ENCODE measurements around the gene MOCS3.

MOCS3 gene

GRCh38 chr20:50959543-50960126 lies 1.0 kb downstream of the MOCS3 start:
- peak overlapping the region; percentile 88 for H3K4me3 ChIP-seq (ENCODE audit: low read depth, low read length)
- TF ChIP-seq MYC (IDR thresholded peaks at IDR 0.05; ENCODE audit: low read depth, low read length) (no peak), POLR2A (IDR thresholded peaks at IDR 0.05; ENCODE audit: extremely low read depth, insufficient read length) (no peak)
- TF ChIP-seq, protein P1, sequence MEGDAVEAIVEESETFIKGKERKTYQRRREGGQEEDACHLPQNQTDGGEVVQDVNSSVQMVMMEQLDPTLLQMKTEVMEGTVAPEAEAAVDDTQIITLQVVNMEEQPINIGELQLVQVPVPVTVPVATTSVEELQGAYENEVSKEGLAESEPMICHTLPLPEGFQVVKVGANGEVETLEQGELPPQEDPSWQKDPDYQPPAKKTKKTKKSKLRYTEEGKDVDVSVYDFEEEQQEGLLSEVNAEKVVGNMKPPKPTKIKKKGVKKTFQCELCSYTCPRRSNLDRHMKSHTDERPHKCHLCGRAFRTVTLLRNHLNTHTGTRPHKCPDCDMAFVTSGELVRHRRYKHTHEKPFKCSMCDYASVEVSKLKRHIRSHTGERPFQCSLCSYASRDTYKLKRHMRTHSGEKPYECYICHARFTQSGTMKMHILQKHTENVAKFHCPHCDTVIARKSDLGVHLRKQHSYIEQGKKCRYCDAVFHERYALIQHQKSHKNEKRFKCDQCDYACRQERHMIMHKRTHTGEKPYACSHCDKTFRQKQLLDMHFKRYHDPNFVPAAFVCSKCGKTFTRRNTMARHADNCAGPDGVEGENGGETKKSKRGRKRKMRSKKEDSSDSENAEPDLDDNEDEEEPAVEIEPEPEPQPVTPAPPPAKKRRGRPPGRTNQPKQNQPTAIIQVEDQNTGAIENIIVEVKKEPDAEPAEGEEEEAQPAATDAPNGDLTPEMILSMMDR (IDR thresholded peaks at IDR 0.05; ENCODE audit: low read depth, low read length) = no peak
- TF ChIP-seq, protein P2, sequence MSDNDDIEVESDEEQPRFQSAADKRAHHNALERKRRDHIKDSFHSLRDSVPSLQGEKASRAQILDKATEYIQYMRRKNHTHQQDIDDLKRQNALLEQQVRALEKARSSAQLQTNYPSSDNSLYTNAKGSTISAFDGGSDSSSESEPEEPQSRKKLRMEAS (IDR thresholded peaks at IDR 0.05; ENCODE audit: low read depth, low read length) = no peak
- no peak for DNase-seq (ENCODE audit: low read depth)

- DNase-seq (ENCODE audit: low read depth) = no peak
- TF ChIP-seq, protein P1 (IDR thresholded peaks at IDR 0.05; ENCODE audit: low read depth, low read length) = no peak
- TF ChIP-seq MYC (IDR thresholded peaks at IDR 0.05; ENCODE audit: low read depth, low read length) = no peak
- no peak for TF ChIP-seq POLR2A (IDR thresholded peaks at IDR 0.05; ENCODE audit: extremely low read depth, insufficient read length)
- TF ChIP-seq, protein P2 (IDR thresholded peaks at IDR 0.05; ENCODE audit: low read depth, low read length) = no peak
- H3K4me3 ChIP-seq (ENCODE audit: low read depth, low read length) = no peak overlapping the region
Observed at GRCh38 chr20:50967586-50967985, 9.0 kb downstream of the MOCS3 start.

DNA sequence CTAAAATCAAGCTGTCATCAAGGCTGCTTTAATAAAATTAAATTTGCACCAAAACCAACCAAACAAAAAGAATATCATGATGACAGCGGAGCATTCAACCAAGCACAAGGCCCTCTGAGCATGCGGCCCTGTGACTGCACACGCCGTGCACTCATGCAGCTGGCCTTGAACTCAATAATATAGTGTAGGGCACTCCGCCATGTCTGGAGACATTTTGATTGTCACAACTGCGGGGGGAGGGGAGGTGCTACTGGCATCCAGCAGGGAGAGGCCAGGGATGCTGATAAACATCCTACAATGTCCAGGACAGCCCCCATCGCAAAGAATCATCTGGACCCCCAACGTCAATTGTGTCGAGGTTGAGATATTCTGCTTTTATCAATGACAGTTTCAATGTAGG lies 9.7 kb downstream of the MOCS3 start:
- no peak overlapping the region for H3K4me3 ChIP-seq (ENCODE audit: low read depth, low read length)
- no peak for DNase-seq (ENCODE audit: low read depth)
- TF ChIP-seq MYC (IDR thresholded peaks at IDR 0.05; ENCODE audit: low read depth, low read length) = no peak
- TF ChIP-seq, protein P2 (IDR thresholded peaks at IDR 0.05; ENCODE audit: low read depth, low read length) = no peak
- no peak for TF ChIP-seq POLR2A (IDR thresholded peaks at IDR 0.05; ENCODE audit: extremely low read depth, insufficient read length)
- TF ChIP-seq, protein P1 (IDR thresholded peaks at IDR 0.05; ENCODE audit: low read depth, low read length) = no peak

GRCh38 chr20:50969435-50969834 lies 10.8 kb downstream of the MOCS3 start:
- TF ChIP-seq, protein P2 (IDR thresholded peaks at IDR 0.05; ENCODE audit: low read depth, low read length) = no peak
- TF ChIP-seq MYC (IDR thresholded peaks at IDR 0.05; ENCODE audit: low read depth, low read length) (no peak), POLR2A (IDR thresholded peaks at IDR 0.05; ENCODE audit: extremely low read depth, insufficient read length) (no peak)
- TF ChIP-seq, protein P1 (IDR thresholded peaks at IDR 0.05; ENCODE audit: low read depth, low read length) = no peak
- no peak for DNase-seq (ENCODE audit: low read depth)
- no peak overlapping the region for H3K4me3 ChIP-seq (ENCODE audit: low read depth, low read length)

DNA sequence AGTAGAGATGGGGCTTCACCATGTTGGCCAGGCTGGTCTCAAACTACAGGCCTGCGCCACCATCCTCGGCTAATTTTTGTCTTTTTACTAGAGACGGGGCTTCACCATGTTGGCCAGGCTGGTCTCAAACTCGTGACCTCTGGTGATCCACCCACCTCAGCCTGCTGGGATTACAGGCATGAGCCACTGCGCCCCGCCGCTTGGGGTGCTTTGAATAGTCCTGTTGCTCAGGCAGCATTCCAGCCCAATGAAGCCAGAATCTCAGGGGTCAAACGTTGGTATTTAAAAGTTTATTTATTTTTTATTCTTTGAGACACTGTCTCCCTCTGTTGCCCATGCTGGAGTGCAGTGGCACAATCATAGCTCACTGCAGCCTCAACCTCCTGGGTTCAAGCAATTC lies 11.3 kb downstream of the MOCS3 start:
- no peak for DNase-seq (ENCODE audit: low read depth)
- no peak for TF ChIP-seq POLR2A (IDR thresholded peaks at IDR 0.05; ENCODE audit: extremely low read depth, insufficient read length)
- TF ChIP-seq, protein P1 (IDR thresholded peaks at IDR 0.05; ENCODE audit: low read depth, low read length) = no peak
- no peak for TF ChIP-seq MYC (IDR thresholded peaks at IDR 0.05; ENCODE audit: low read depth, low read length)
- TF ChIP-seq, protein P2 (IDR thresholded peaks at IDR 0.05; ENCODE audit: low read depth, low read length) = no peak
- no peak overlapping the region for H3K4me3 ChIP-seq (ENCODE audit: low read depth, low read length)

All from NB4 (cell line).